CD1c-positive myeloid dendritic cell (primary cell): ENCODE measurements around the gene NPAS3.

Experiments
- DNase-seq: peaks from one replicate; pipeline ENCODE4 v3.0.0-alpha.2; 2016; ENCODE audit errors: extremely low spot score

Gene NPAS3

DNA sequence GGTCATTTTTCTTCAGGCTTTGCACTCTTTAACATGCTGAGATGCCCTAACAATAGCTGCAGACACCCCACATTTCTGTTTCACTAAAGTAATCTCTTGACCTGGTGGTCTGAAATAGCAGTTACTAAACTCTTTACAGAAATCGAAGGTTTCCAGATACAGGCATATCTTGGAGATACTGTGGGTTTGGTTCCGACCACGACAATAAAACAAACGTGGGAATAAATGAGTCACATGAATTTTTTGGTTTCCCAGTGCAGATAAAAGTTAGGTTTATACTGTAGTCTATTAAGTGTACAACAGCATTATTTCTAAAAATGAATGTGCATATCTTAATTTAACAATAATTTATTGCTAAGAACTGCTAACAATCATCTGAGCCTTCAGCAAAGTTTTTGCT is 803.5 kb downstream of the NPAS3 start:
- no peak for DNase-seq

DNA sequence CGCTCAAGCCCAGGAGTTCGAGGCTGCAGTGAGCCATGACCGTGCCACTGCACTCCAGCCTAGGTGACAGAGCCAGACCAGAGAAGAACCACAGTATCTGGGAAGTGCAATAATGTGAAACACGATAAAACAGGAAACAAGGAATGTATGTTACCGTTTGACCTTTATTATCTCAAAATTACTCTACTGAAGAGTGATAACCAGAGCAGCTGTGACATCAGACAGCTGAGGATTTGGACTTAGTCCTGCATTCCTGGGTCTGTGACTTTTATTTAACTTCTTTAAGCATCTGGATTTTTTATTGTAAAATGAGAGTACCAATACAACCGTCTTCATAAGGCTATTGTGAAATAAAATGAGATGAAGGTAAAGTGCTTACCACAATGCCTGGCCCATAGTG is 806.5 kb downstream of the NPAS3 start:
- DNase-seq, result no peak

DNA sequence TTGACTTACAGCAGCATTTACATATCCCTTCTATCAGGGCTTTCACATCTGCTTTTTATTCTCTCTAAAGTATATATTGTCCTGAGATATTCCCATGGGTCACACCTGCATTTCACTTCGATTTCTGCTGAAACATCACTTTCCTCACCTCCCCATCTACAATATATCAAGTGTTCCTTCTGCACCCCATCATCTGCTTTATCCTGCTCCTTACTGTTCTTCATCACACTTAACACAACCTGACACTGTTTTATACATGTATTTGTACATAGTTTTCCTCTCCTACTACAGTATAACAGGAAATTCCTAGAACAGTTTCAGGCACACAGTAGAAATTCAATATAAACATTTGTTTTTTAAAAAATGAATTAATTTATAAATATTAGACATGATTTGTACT is 809.1 kb downstream of the NPAS3 start:
- no peak for DNase-seq

GRCh38 chr14:33754261-33754660 is 815.6 kb downstream of the NPAS3 start:
- no peak for DNase-seq

DNA sequence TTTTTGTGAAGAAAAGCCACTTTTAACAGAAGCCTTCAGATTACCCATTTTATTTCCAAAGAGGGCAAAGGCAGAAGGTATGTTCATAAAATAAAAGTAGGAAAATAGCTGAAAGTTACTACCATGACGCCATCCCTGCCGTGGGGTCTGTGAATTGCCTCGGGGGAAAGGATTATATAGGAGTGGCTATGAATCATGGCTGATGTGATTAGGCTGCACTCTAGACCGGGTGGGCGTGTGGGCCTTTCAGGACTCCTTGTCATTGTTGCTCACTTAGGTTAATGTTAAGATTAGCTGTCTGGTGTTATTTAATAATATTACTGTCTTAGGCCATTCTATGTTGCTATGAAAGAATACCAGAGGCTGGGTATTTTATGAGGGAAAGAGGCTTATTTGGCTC is 816.7 kb downstream of the NPAS3 start:
- no peak for DNase-seq

DNA sequence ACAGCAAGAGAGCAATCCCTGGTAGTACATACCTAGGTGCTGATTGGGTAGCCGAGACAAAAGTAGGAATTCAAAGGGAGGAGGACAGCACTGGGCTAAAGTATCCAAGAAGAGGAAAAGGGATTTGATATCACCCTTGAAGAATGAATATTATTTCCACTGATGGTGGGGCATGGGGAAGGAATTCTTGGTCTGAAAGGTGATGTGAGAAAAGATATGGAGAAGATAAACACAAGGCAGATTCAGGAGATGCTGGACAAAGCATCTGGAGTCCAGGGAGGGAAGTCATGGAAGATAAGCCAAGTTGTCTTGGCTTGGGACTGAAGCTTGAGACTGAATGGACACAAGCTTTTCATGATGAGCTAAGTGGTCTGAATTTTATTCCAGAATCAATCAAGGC is 818.2 kb downstream of the NPAS3 start:
- DNase-seq, result no peak

DNA sequence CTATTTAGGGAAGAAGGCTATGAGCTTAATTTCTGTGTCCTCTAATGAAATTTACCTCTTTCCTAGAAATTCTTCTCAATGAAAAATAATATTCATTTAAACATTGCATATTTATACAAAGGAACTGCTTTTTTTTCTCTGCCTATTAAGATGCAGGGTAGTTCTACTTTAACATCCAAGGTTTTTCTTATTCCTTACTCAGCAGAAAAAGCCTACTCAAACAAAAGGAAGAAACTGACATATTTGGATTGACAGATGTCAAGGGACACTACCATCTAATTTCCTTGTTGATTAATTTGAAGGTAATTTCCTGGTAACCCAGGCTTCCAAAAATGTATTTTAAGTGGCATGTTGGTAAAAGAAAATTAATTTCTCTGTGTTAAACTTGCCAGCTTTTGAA is 819.9 kb downstream of the NPAS3 start:
- no peak for DNase-seq

DNA sequence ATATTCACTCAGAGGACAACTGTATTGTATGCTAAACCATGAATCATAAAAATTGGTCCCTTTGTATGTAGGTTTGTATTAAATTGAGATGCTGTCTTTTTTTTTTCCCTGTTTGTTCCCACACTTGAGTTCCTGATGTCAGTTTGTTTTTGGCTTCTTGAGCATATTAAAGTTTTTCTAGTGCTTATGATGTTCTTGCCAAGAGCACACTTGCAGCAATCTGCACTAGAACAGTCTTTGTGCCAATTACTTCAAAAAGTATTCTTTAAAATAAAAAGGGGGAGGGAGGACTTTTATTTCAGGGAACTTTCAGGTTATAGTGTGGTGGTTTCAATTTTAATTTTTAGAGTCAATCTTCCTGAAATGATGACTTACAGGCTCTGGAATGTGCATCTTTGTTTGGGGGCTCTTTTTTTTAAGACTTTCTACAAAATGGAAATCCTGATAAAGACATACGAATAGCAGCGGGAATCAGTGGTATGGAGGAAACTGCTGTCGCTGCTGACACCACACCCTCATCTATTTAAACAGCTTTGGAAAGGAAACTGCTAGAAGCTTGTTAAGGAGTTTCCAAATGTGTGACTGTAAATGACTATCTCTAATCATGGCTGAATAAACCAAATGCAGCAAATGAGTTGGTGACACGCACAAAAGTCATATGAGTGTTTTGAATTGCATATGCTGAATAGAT is 823.6 kb downstream of the NPAS3 start:
- no peak for DNase-seq

DNA sequence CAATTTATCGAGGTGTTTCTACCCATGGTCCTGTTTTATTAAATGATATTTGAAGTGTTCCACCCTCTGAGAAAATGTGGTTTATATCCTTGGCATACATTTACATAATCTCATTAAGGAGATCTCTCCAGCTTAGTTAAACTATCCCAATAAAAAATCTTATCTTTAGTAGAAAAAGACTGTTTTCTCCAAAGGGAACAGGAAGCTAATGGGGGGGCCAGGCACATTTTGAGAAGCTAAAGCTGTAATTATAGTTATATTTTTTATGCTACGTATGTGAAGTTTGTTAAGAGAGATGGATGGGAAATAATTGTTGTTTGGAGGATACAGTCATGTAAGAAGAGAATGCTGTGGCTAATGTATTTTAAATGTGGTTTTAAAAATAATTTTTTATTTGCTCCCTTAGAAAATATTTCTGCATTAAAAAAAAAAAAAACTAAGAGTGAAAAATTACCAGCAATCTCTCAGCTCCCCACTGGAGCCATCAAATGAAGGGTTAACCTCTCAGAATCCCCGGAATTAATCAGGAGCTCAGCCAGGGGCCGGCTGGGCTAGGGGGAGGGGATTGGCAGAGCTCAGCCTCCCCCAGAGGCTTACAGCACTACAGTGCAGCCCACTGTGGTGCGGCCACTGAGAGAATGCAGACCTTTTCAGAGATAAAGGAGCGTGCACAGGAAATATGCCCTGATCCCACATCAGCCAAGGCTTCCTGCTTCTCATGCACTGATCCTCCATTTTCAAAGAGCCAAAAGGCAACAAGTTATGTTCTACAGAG is 826.4 kb downstream of the NPAS3 start:
- DNase-seq, result no peak

DNA sequence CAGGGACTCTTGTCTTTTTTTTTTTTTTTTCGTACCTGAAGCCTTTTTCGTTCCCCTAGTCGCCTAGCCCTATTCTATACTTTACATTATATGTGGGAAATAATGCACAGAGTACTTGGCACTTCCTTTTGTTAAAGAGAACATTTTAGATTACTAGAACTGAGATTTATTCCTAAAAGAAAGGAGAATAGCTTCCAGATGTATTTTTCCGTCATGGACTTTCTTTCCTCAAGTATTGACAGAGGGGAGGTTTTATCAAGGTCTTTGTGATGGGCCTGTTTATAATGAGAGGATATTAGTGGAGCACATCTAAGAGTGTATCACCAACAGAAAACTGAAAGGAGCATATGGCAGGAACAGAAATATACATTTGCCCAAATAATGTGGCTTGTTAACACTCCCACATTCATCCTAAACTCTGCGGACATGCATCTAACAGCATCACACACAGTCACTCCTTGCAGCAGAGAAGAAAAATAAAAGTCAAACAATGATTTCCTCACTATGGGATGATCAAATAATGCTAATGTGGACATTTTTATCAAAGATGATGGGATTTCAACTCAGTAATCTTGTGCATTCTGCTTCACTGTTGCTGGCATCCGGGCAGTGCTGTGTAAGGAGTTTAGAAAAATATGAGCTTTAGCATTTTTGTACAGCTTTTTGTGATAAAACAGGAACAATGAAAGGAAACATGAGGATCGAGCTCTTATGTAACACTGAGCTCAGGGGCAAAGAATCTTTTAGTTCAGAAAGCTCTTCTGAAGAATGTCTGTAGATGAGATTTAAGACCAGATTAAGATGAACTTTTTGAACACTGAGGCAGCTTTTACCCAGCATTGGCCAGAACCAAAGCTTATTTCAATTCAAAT is 829.1 kb downstream of the NPAS3 start:
- DNase-seq, result no peak

DNA sequence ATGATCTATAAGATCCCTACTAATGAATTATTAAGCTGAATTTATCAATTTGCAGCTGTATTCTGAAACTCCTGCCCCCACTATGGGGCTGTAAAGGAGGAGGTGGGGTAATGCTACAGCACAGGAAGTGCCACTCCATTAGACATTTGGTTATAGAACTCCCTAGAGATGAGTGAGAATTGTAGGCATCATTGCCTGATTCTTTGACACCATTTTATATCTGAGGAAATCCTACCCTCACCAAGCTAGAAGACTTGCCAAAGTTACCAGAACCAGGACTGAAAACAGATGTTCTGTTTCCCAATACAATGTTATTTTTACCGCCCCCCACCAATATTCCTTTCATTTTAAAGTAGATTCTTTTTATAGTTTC is 829.8 kb downstream of the NPAS3 start:
- no peak for DNase-seq

DNA sequence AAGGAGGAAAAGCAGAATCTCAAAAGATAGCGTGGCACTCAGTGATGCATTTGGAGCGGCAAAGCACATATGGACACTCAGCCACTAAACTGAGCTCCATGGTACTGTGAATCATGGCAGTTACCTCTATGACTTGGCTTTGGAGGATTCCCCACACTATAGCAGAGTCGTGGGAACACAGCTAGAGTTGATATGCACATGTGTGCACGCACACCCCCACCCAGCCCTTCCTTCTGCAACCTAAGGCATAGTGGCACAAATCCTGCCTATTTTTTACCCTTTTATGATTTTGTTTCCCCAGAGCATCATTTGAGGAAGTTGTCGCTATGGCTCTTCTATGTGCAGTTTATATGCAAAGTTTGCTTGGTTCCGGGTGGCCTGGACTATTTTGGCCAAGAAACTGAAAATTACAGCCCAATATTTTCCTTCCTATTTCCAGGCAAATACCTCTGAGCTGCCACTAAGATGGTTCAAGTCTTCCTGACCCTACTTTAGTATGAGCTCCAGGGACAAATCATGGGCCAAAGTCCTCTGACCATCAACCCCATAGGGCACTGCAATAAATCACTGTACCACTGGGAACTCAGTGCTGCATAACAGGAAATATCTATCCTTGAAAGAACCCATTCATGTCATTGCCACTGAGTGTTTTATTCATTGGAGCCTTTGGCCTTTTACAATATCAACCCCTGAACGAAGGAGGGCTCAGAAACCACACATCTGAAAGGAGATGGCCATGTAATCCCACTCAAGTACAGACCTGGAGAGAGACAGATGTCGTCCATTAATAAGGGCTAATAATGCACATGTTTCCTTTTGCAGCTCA is 834.7 kb downstream of the NPAS3 start:
- no peak for DNase-seq

DNA sequence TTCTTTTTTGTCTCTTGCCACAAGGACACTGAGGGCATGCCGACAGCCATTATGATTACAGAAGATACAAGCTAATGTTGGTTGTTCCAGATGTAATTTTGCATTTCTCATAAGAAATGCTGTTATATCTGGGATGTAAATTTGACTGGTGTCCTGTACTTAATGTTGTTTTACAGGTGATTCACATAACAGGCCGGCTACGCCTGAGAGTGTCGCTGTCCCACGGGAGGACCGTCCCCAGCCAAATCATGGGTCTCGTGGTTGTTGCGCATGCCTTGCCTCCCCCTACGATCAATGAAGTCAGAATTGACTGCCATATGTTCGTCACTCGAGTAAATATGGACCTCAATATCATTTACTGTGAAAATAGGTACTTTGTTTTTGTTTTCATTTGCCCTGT is 835.5 kb downstream of the NPAS3 start:
- no peak for DNase-seq

GRCh38 chr14:33774723-33775470 is 836.2 kb downstream of the NPAS3 start:
- DNase-seq, result no peak

DNA sequence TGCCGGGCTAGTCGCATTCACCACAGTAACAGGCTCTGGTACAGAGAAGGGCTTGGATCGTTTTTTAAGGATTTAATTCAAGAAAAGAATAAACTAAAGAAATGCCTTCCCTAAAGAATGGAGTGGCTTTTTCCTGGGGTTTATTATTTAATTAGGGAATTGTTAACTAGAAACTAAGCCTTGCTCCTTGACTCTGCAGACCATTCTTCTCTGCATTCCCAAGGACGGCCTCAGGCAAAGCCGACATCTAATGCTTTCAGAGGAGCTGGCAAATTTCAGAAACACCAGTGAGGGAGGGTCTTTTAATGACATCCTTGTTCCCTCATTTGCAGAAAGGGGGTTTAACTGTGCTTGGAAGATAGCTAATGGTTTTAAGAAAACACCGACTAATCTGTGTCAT is 838.2 kb downstream of the NPAS3 start:
- DNase-seq, result no peak

GRCh38 chr14:33777681-33778080 is 839.0 kb downstream of the NPAS3 start:
- DNase-seq, result no peak

GRCh38 chr14:33780035-33780434 is 841.4 kb downstream of the NPAS3 start:
- DNase-seq, result no peak

DNA sequence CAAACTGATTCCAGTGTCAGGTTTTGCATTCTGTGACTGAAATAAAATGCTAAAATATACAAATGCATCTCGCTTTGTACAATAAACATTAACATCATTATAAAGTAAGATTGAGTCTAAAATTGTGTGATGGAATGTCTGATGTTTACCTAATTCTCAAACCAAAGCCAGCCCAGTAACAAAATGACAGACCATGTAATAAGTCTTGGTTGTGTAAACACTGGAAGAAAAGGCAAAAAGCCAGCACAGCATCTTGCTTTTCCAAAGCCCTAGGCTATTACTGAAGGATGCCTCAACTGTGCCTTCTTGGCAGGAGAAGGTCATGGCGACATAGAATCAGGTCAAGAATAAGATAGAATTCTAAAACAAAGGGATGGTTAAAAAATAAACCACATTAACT is 842.6 kb downstream of the NPAS3 start:
- no peak for DNase-seq

DNA sequence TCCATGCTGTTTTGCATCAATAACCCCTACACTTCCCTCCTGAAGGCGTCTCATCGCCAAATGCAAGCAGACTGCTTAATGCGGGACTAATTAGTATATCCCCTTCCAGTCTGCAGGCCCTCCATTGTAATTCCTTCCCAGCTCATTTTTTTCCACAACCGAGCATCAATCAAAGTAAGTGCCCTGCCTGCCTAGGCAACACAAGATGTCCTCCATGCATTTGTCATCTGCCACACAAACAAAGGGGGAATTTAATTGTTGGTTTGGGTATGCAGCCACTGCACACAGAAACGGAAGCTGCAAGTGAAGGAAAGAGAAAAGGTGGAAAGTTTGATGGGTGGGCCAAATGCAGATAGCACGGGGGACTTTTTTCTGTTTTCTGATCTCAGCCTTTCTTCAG is 844.2 kb downstream of the NPAS3 start:
- no peak for DNase-seq

DNA sequence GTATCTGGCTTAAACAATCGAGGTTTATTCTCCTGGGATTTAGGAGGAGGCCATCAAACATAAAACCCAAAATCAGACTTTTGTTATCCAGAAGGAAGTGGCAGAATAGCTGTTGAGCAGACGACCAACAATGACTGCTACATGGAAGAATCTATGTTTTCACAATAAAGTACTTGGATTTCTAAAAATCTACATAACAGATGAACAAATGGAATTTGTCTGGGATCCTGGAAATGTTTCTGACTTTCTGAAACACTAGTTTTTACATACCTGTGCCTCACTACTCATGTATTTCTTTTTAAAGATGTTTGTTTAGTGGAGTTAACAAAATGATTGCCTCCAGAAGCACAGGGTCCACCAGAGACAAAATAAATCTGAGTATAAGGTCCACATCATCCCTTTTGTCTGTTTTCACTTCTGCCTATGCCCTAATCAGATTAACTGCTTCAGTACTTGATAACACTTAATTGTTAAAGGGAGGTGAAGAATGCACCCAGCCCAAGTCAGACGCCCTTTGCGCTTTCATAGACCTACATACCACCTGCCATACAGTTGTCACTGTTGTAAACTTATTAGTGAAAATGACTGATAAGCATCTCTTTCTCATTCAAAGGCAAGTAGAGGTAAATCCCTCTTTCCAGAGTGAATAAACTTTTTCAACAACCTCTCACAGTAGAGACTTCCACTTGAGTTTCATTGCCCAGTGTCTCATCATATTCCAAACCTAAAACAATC is 847.6 kb downstream of the NPAS3 start:
- DNase-seq, result no peak
